Measurements from ENCODE around the gene CUTA.
A peak's percentile ranks its signal among the peaks of the same experiment; 100 is the strongest.
"Not testable (repeated sequence)": the region's sequence is repeated elsewhere in the genome, so short reads cannot be mapped to it uniquely, and the experiment has no call there.

CUTA gene

DNA sequence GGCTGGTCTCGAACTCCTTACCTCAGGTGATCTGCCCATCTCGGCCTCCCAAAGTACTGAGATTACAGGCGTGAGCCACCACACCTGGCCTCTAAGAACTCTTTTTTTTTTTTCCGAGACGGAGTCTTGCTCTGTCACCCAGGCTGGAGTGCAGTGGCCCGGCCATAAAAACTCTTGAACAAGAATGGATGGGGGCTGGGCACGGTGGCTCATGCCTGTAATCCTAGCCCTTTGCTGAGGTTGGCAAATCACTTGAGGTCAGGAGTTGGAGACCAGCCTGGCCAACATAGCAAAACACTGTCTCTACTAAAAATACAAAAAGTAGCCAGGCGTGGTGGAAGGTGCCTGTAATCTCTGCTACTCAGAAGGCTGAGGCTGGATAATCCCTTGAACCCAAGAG, 46.0 kb downstream of the CUTA start:
- H3K4me3 ChIP-seq (ENCODE audit: low read depth, low read length); POLR2A ChIA-PET; H3K27ac ChIP-seq (ENCODE audit: extremely low read depth, low read depth, low read length); H3K9me3 ChIP-seq (ENCODE audit: control insufficient read depth, insufficient read depth, low read depth, low read length); H3K36me3 ChIP-seq (ENCODE audit: control insufficient read depth in 2 of 2, insufficient read depth in 1 of 2, low read length in 2 of 2): not testable (repeated sequence)
- H3K4me1 ChIP-seq (ENCODE audit: control insufficient read depth, insufficient read depth, low read length), result peaks cover 19% of the 10 kb centered on the region
- CTCF ChIA-PET, result interaction anchor here (0.6 to 1.3 kb wide), 5 partner anchors 12 to 319 kb away, joined by 3 to 8 read pairs (median 4); no protein-coding TSS in a partner anchor

- H3K4me1 ChIP-seq (ENCODE audit: control insufficient read depth, insufficient read depth, low read length); H3K4me3 ChIP-seq (ENCODE audit: low read depth, low read length); H3K36me3 ChIP-seq (ENCODE audit: control insufficient read depth in 2 of 2, insufficient read depth in 1 of 2, low read length in 2 of 2); H3K9me3 ChIP-seq (ENCODE audit: control insufficient read depth, insufficient read depth, low read depth, low read length); H3K27ac ChIP-seq (ENCODE audit: extremely low read depth, low read depth, low read length): not testable (repeated sequence)
- CTCF ChIA-PET, result interaction anchor here (1.7 kb wide), 1 partner anchor 23 kb away, joined by 5 read pairs; no protein-coding TSS in a partner anchor
- peak; percentile 56; the same call in 1 of the 2 replicates for TF ChIP-seq ZNF362 (tag by site-specific recombination; IDR thresholded peaks at IDR 0.05)
- POLR2A ChIA-PET, result interaction anchor here (0.7 to 1.2 kb wide), 2 partner anchors 78 to 213 kb away, joined by 3 to 7 read pairs; partner anchors contain the start of genes BAK1 and PFDN6
Measured at GRCh38 chr6:33367715-33368025, 50.2 kb downstream of the CUTA start.

- Histone ChIP-seq H3K4me1 (ENCODE audit: control insufficient read depth, insufficient read depth, low read length) (peaks cover 5% of the 10 kb centered on the region), H3K4me3 (ENCODE audit: low read depth, low read length) (no peak overlapping the region), H3K36me3 (ENCODE audit: control insufficient read depth in 2 of 2, insufficient read depth in 1 of 2, low read length in 2 of 2) (no peaks in the 10 kb centered on the region), H3K9me3 (ENCODE audit: control insufficient read depth, insufficient read depth, low read depth, low read length) (no peaks in the 10 kb centered on the region), H3K27ac (ENCODE audit: extremely low read depth, low read depth, low read length) (no peak overlapping the region)
- ChIA-PET POLR2A (interaction anchor here (0.6 to 1.2 kb wide), 3 partner anchors 16 to 213 kb away, joined by 3 to 7 read pairs (median 5); partner anchors contain the start of genes BAK1 and PFDN6), CTCF (interaction anchor here (1.7 kb wide), 1 partner anchor 24 kb away, joined by 5 read pairs; no protein-coding TSS in a partner anchor)
- TF ChIP-seq ZNF404 (tag by site-specific recombination; IDR thresholded peaks at IDR 0.05) (0 out of 2 replicates have a peak, but pooled peaks have one; percentile 56), YY2 (tag by site-specific recombination; IDR thresholded peaks at IDR 0.05) (no peak), ZNF266 (tag by site-specific recombination; IDR thresholded peaks at IDR 0.05; ENCODE audit: low read depth) (peak; percentile 76; the same call in 1 of the 2 replicates), ZBTB8A (tag by site-specific recombination; IDR thresholded peaks at IDR 0.05) (peak; percentile 60), ZNF202 (tag by site-specific recombination; IDR thresholded peaks at IDR 0.05; ENCODE audit: borderline replicate concordance) (peak; percentile 49; the same call in 1 of the 2 replicates), ZNF223 (tag by site-specific recombination; IDR thresholded peaks at IDR 0.05) (0 out of 2 replicates have a peak, but pooled peaks have one; percentile 34), ZBTB48 (tag by site-specific recombination; IDR thresholded peaks at IDR 0.05) (no peak), ZNF660 (tag by site-specific recombination; IDR thresholded peaks at IDR 0.05) (no peak), ZNF610 (tag by site-specific recombination; IDR thresholded peaks at IDR 0.05; ENCODE audit: borderline replicate concordance) (no peak), ZNF394 (tag by site-specific recombination; IDR thresholded peaks at IDR 0.05; ENCODE audit: borderline replicate concordance) (peak; percentile 92), ZNF510 (tag by site-specific recombination; IDR thresholded peaks at IDR 0.05; ENCODE audit: insufficient replicate concordance) (peak; percentile 33), ZNF623 (tag by site-specific recombination; IDR thresholded peaks at IDR 0.05) (peak; percentile 64), ZNF362 (tag by site-specific recombination; IDR thresholded peaks at IDR 0.05) (no peak), MEIS1 (CRISPR knock-in tag; IDR thresholded peaks at IDR 0.05; ENCODE audit: borderline replicate concordance) (no peak), ZXDB (tag by site-specific recombination; IDR thresholded peaks at IDR 0.05) (0 out of 2 replicates have a peak, but pooled peaks have one; percentile 42), ZNF274 (IDR thresholded peaks at IDR 0.05; ENCODE audit: low read length) (no peak), ZNF274 (tag by site-specific recombination; IDR thresholded peaks at IDR 0.05; ENCODE audit: borderline replicate concordance) (no peak), ZNF426 (tag by site-specific recombination; IDR thresholded peaks at IDR 0.05) (peak; percentile 71), ZBTB11 (tag by site-specific recombination; conservative IDR thresholded peaks at IDR 0.05; ENCODE audit: low read depth) (peak; percentile 62), ZNF560 (tag by site-specific recombination; IDR thresholded peaks at IDR 0.05; ENCODE audit: borderline replicate concordance) (peak; percentile 37; the same call in 1 of the 2 replicates), ZNF558 (tag by site-specific recombination; IDR thresholded peaks at IDR 0.05) (no peak), ZNF530 (tag by site-specific recombination; IDR thresholded peaks at IDR 0.05; ENCODE audit: low read depth) (peak; percentile 71)
- TF ChIP-seq, protein P1, sequence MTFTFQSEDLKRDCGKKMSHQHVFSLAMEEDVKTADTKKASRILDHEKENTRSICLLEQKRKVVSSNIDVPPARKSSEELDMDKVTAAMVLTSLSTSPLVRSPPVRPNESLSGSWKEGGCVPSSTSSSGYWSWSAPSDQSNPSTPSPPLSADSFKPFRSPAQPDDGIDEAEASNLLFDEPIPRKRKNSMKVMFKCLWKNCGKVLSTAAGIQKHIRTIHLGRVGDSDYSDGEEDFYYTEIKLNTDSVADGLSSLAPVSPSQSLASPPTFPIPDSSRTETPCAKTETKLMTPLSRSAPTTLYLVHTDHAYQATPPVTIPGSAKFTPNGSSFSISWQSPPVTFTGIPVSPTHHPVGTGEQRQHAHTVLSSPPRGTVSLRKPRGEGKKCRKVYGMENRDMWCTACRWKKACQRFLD (tag by site-specific recombination; IDR thresholded peaks at IDR 0.05), result no peak
Measured at GRCh38 chr6:33367009-33367714, 50.7 kb downstream of the CUTA start.

Data from HEK293 (cell line).